Endodermal cell (in vitro differentiated cells): Measurements from ENCODE around the gene HMOX1. TPM values are rescaled to one million over a fixed set of nuclear protein-coding genes. Genes with fewer than 3 reads are reported as not detected.

Experiments used
- DNase-seq: peaks from one replicate; pipeline ENCODE4 v3.0.0-alpha.2; 2017
- H3K27ac ChIP-seq: 2 replicates; pipeline ENCODE4 v1.5.1; 2013; ENCODE audit warnings: mild to moderate bottlenecking, low read depth, low read length, moderate library complexity
- H3K27me3 ChIP-seq: 2 replicates; pipeline ENCODE4 v1.6.1; 2013; ENCODE audit warnings: mild to moderate bottlenecking, low read length, moderate library complexity; ENCODE audit not compliant: insufficient read depth, control insufficient read depth, poor library complexity, severe bottlenecking
- H3K36me3 ChIP-seq: 2 replicates; pipeline ENCODE4 v1.7.0; 2013; ENCODE audit warnings: mild to moderate bottlenecking, low read length, moderate library complexity; ENCODE audit not compliant: control insufficient read depth, insufficient read depth
- H3K4me1 ChIP-seq: one replicate; pipeline ENCODE4 v1.7.0; 2013; ENCODE audit warnings: low read length; ENCODE audit not compliant: control insufficient read depth, insufficient read depth
- H3K4me3 ChIP-seq: 2 replicates; pipeline ENCODE4 v1.5.1; 2013; ENCODE audit warnings: mild to moderate bottlenecking, low read length, moderate library complexity
- H3K9ac ChIP-seq: 2 replicates; pipeline ENCODE4 v1.6.1; 2013; ENCODE audit warnings: mild to moderate bottlenecking, low read length, moderate library complexity; ENCODE audit not compliant: poor library complexity, severe bottlenecking; ENCODE audit errors: extremely low read depth
- H3K9me3 ChIP-seq: 2 replicates; pipeline ENCODE4 v1.6.1; 2013; ENCODE audit warnings: mild to moderate bottlenecking, low read length, moderate library complexity; ENCODE audit not compliant: control insufficient read depth
- H3K27ac Mint-ChIP-seq: 2 replicates; pipeline ENCODE4 v1.8.0; 2020; ENCODE audit warnings: mixed read lengths
- H3K27me3 Mint-ChIP-seq: 2 replicates; pipeline ENCODE4 v1.8.0; 2021; ENCODE audit warnings: mild to moderate bottlenecking, mixed read lengths; ENCODE audit not compliant: insufficient read depth
- H3K36me3 Mint-ChIP-seq: 2 replicates; pipeline ENCODE4 v1.8.0; 2020; ENCODE audit warnings: low read depth, mixed read lengths
- H3K4me1 Mint-ChIP-seq: 2 replicates; pipeline ENCODE4 v1.8.0; 2020; ENCODE audit warnings: mixed read lengths
- H3K4me3 Mint-ChIP-seq: 2 replicates; pipeline ENCODE4 v1.8.0; 2020; ENCODE audit warnings: mild to moderate bottlenecking, moderate library complexity, mixed read lengths
- H3K9me3 Mint-ChIP-seq: 2 replicates; pipeline ENCODE4 v1.8.0; 2020; ENCODE audit warnings: mild to moderate bottlenecking, mixed read lengths
- CTCF ChIP-seq: fragments of 200-600 bp; sonication (generic); conservative IDR thresholded peaks from 2 replicates; pipeline ENCODE4 v1.5.0; 2021; ENCODE audit warnings: antibody characterized with exemption, mild to moderate bottlenecking
- WGBS, 2 experiments: methylation state at CpG; one replicate each; pipeline versions ENCODE4 v1.1.5 to v1.1.7; 2013; ENCODE audit warnings: missing lambda C conversion rate in 2 of 2, mixed read lengths in 1 of 2; ENCODE audit not compliant: insufficient coverage in 1 of 2, insufficient read length in 1 of 2; 5-methylcytosine and 5-hydroxymethylcytosine counted together
- total RNA-seq, 2 donors: library from RNA; stranded (reverse); fragmentation: NEBNext Ultra II Directional in 1 of 2; extraction: Animal tissue kit (Norgen Biotek cat#: 25700) in 1 of 2; gene quantifications; 2 replicates in 1 of 2; 3 replicates in 1 of 2; pipeline ENCODE4 v1.2.1, GENCODE V29; 2021

HMOX1 gene
- total RNA-seq, 2 donors from 2014 or later: 11.4 to 21.6 TPM

- DNase-seq: no peak
- H3K27me3 Mint-ChIP-seq: no peaks in the 10 kb centered on the region
- Histone ChIP-seq H3K27me3 (no peaks in the 10 kb centered on the region), H3K9ac (no peak overlapping the region), H3K9me3 (no peaks in the 10 kb centered on the region), H3K27ac (no peak overlapping the region), H3K4me3 (no peak overlapping the region), H3K36me3 (peaks cover 87% of the 10 kb centered on the region), H3K4me1 (no peaks in the 10 kb centered on the region)
- H3K4me1 Mint-ChIP-seq: no peaks in the 10 kb centered on the region
- H3K9me3 Mint-ChIP-seq: no peaks in the 10 kb centered on the region
- no peak overlapping the region for H3K4me3 Mint-ChIP-seq
- peaks cover 91% of the 10 kb centered on the region for H3K36me3 Mint-ChIP-seq
- peak; percentile 48 for TF ChIP-seq CTCF
- 87 to 93% methylated on average over 6 to 7 of the region's 7 CpGs for WGBS, 2 experiments
- H3K27ac Mint-ChIP-seq: peak overlapping the region; percentile 85
These were observed 30.2 kb downstream of the HMOX1 start for GRCh38 chr22:35411102-35411501.

GRCh38 chr22:35413624-35414023 lies 32.7 kb downstream of the HMOX1 start:
- H3K4me1 ChIP-seq: no peaks in the 10 kb centered on the region
- no peak overlapping the region for H3K9ac ChIP-seq
- no peak overlapping the region for H3K27ac ChIP-seq
- Mint-ChIP-seq H3K27me3 (no peaks in the 10 kb centered on the region), H3K4me1 (no peaks in the 10 kb centered on the region), H3K36me3 (peaks cover 80% of the 10 kb centered on the region), H3K27ac (no peak overlapping the region), H3K9me3 (no peaks in the 10 kb centered on the region), H3K4me3 (no peak overlapping the region)
- no peaks in the 10 kb centered on the region for H3K27me3 ChIP-seq
- no peak overlapping the region for H3K4me3 ChIP-seq
- DNase-seq: no peak
- 96 to 100% methylated on average over 1 to 4 of the region's 4 CpGs for WGBS, 2 experiments
- H3K36me3 ChIP-seq: peaks cover 82% of the 10 kb centered on the region
- no peaks in the 10 kb centered on the region for H3K9me3 ChIP-seq
- no peak for TF ChIP-seq CTCF

GRCh38 chr22:35417606-35418005 lies 36.7 kb downstream of the HMOX1 start:
- Histone ChIP-seq H3K27ac (no peak overlapping the region), H3K4me3 (no peak overlapping the region), H3K27me3 (no peaks in the 10 kb centered on the region), H3K9ac (no peak overlapping the region), H3K9me3 (no peaks in the 10 kb centered on the region), H3K4me1 (no peaks in the 10 kb centered on the region), H3K36me3 (peaks cover 84% of the 10 kb centered on the region)
- Mint-ChIP-seq H3K4me3 (no peak overlapping the region), H3K27ac (no peak overlapping the region), H3K36me3 (peaks cover 77% of the 10 kb centered on the region), H3K9me3 (no peaks in the 10 kb centered on the region), H3K4me1 (no peaks in the 10 kb centered on the region), H3K27me3 (no peaks in the 10 kb centered on the region)
- 93 to 96% methylated on average over 9 of the region's 9 CpGs for WGBS, 2 experiments
- TF ChIP-seq CTCF: no peak
- DNase-seq: no peak
